Mammary epithelial cell (primary cell): Measurements from ENCODE around the gene CYFIP2.

Experiments
- EZH2 ChIP-seq: IDR thresholded peaks from 2 replicates; pipeline ENCODE4 v1.6.1; 2012; ENCODE audit warnings: low read length, inconsistent platforms, borderline replicate concordance
- TF ChIP-seq, protein P1 (sequence below), 2 donors: IDR thresholded peaks in 1 of 2; conservative IDR thresholded peaks in 1 of 2; 2 replicates each; pipeline ENCODE4 v1.5.1; 2011 to 2012; ENCODE audit warnings: inconsistent platforms in 2 of 2, low read length in 2 of 2, mild to moderate bottlenecking in 2 of 2, control low read depth in 1 of 2, low read depth in 1 of 2; ENCODE audit not compliant: insufficient read depth in 1 of 2; ENCODE audit errors: extremely low read depth in 1 of 2

- TF ChIP-seq, protein P1, sequence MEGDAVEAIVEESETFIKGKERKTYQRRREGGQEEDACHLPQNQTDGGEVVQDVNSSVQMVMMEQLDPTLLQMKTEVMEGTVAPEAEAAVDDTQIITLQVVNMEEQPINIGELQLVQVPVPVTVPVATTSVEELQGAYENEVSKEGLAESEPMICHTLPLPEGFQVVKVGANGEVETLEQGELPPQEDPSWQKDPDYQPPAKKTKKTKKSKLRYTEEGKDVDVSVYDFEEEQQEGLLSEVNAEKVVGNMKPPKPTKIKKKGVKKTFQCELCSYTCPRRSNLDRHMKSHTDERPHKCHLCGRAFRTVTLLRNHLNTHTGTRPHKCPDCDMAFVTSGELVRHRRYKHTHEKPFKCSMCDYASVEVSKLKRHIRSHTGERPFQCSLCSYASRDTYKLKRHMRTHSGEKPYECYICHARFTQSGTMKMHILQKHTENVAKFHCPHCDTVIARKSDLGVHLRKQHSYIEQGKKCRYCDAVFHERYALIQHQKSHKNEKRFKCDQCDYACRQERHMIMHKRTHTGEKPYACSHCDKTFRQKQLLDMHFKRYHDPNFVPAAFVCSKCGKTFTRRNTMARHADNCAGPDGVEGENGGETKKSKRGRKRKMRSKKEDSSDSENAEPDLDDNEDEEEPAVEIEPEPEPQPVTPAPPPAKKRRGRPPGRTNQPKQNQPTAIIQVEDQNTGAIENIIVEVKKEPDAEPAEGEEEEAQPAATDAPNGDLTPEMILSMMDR (conservative IDR thresholded peaks at IDR 0.05 in 1 of 2, IDR thresholded peaks at IDR 0.05 in 1 of 2; ENCODE audit: extremely low read depth in 1 of 2, insufficient read depth in 1 of 2, low read depth in 1 of 2, low read length in 2 of 2) = no peak
- TF ChIP-seq EZH2 = no peak
Observed at GRCh38 chr5:157306081-157306480, 40.2 kb downstream of the CYFIP2 start.
